MM.1S (cell line): ENCODE measurements around the gene FLT1.

Source experiments
- DNase-seq: peaks from one replicate; pipeline ENCODE4 v3.0.0-alpha.2; 2015
- H2AFZ ChIP-seq: fragments of 300-600 bp; sonication (generic); 2 replicates; pipeline ENCODE4 v1.6.0; 2016; ENCODE audit warnings: antibody characterized with exemption, low read length
- H3F3A ChIP-seq: fragments of 300-600 bp; sonication (generic); 2 replicates; pipeline ENCODE4 v1.6.1; 2016; ENCODE audit warnings: mild to moderate bottlenecking, antibody characterized with exemption, low read length, moderate library complexity, mixed read lengths; ENCODE audit not compliant: insufficient read depth
- H3K27ac ChIP-seq: fragments of 300-600 bp; sonication (generic); 2 replicates; pipeline ENCODE4 v1.5.1; 2016; ENCODE audit warnings: mild to moderate bottlenecking, low read length
- H3K27me3 ChIP-seq: fragments of 300-600 bp; sonication (generic); replicated peaks from 2 replicates; pipeline ENCODE4 v1.6.0; 2016; ENCODE audit warnings: low read length; ENCODE audit not compliant: insufficient read depth
- H3K36me3 ChIP-seq: fragments of 300-600 bp; sonication (generic); replicated peaks from 2 replicates; pipeline ENCODE4 v1.6.1; 2016; ENCODE audit warnings: mild to moderate bottlenecking, low read length, mixed read lengths; ENCODE audit not compliant: insufficient read depth
- H3K4me1 ChIP-seq: fragments of 300-600 bp; sonication (generic); 2 replicates; pipeline ENCODE4 v1.6.1; 2016; ENCODE audit warnings: low read length, mixed read lengths
- H3K4me2 ChIP-seq: fragments of 300-600 bp; sonication (generic); 2 replicates; pipeline ENCODE4 v1.6.0; 2016; ENCODE audit warnings: low read depth, low read length
- H3K4me3 ChIP-seq: fragments of 300-600 bp; sonication (generic); 2 replicates; pipeline ENCODE4 v1.5.1; 2016; ENCODE audit warnings: low read length, mixed read lengths
- H3K79me2 ChIP-seq: fragments of 300-600 bp; sonication (generic); 2 replicates; pipeline ENCODE4 v1.6.1; 2016; ENCODE audit warnings: mixed run types, low read length, mixed read lengths
- H3K9ac ChIP-seq: fragments of 300-600 bp; sonication (generic); 2 replicates; pipeline ENCODE4 v1.6.1; 2016; ENCODE audit warnings: low read length, mixed read lengths
- H3K9me2 ChIP-seq: fragments of 300-600 bp; sonication (generic); replicated peaks from 2 replicates; pipeline ENCODE4 v1.6.1; 2016; ENCODE audit warnings: mild to moderate bottlenecking, low read length, mixed read lengths; ENCODE audit not compliant: insufficient read depth
- H3K9me3 ChIP-seq: fragments of 300-600 bp; sonication (generic); replicated peaks from 2 replicates; pipeline ENCODE4 v1.6.1; 2016; ENCODE audit warnings: mild to moderate bottlenecking, low read length, mixed read lengths; ENCODE audit not compliant: insufficient read depth
- H4K20me1 ChIP-seq: fragments of 300-600 bp; sonication (generic); 2 replicates; pipeline ENCODE4 v1.6.1; 2016; ENCODE audit warnings: mild to moderate bottlenecking, low read length, moderate library complexity, mixed read lengths; ENCODE audit not compliant: insufficient read depth
- EZH2 ChIP-seq: fragments of 300-600 bp; sonication (generic); optimal IDR thresholded peaks from 2 replicates; pipeline ENCODE3; 2017; ENCODE audit warnings: low read depth, mild to moderate bottlenecking, antibody characterized with exemption, low read length, mixed read lengths
- EZH2phosphoT487 ChIP-seq: fragments of 300-600 bp; sonication (generic); IDR thresholded peaks from 2 replicates; pipeline ENCODE4 v1.6.1; 2018; ENCODE audit warnings: antibody characterized with exemption, low read length
- TF ChIP-seq, protein P1 (sequence below): fragments of 300-600 bp; sonication (generic); IDR thresholded peaks from 2 replicates; pipeline ENCODE4 v1.5.1; 2016; ENCODE audit warnings: antibody characterized with exemption, low read length, mixed read lengths

The FLT1 gene

DNA sequence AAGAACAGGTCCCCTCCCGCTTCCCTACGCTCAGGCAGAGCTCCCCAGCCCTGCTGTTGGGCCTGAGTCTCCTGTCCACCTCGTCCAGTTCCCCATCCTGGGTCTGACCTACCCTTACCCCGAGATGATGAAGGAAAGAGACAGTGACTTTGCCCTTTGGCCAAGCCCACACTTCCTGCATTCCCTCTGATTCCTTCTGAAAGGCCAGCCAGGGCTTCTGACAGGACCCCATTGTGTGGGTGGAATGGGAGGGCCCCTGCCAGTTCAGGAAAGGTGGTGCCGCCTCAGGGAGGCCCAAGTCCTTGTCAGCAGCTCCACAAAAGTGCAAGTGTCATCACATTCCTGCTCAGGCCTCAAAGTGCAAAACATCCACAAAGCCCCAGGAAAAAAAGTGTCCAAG lies 178.8 kb downstream of the FLT1 start:
- no peaks in the 10 kb centered on the region for H4K20me1 ChIP-seq
- H3F3A ChIP-seq = no peaks in the 10 kb centered on the region
- H3K27me3 ChIP-seq = no peaks in the 10 kb centered on the region
- no peak overlapping the region for H3K4me2 ChIP-seq
- no peak overlapping the region for H3K4me3 ChIP-seq
- no peaks in the 10 kb centered on the region for H3K4me1 ChIP-seq
- no peak for TF ChIP-seq EZH2phosphoT487
- TF ChIP-seq, protein P1, sequence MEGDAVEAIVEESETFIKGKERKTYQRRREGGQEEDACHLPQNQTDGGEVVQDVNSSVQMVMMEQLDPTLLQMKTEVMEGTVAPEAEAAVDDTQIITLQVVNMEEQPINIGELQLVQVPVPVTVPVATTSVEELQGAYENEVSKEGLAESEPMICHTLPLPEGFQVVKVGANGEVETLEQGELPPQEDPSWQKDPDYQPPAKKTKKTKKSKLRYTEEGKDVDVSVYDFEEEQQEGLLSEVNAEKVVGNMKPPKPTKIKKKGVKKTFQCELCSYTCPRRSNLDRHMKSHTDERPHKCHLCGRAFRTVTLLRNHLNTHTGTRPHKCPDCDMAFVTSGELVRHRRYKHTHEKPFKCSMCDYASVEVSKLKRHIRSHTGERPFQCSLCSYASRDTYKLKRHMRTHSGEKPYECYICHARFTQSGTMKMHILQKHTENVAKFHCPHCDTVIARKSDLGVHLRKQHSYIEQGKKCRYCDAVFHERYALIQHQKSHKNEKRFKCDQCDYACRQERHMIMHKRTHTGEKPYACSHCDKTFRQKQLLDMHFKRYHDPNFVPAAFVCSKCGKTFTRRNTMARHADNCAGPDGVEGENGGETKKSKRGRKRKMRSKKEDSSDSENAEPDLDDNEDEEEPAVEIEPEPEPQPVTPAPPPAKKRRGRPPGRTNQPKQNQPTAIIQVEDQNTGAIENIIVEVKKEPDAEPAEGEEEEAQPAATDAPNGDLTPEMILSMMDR = no peak
- no peak for TF ChIP-seq EZH2
- H3K79me2 ChIP-seq = no peaks in the 10 kb centered on the region
- H2AFZ ChIP-seq = no peak overlapping the region
- no peak overlapping the region for H3K9ac ChIP-seq
- no peaks in the 10 kb centered on the region for H3K9me3 ChIP-seq
- H3K9me2 ChIP-seq = no peaks in the 10 kb centered on the region
- H3K27ac ChIP-seq = no peak overlapping the region
- no peaks in the 10 kb centered on the region for H3K36me3 ChIP-seq
- DNase-seq = no peak

DNA sequence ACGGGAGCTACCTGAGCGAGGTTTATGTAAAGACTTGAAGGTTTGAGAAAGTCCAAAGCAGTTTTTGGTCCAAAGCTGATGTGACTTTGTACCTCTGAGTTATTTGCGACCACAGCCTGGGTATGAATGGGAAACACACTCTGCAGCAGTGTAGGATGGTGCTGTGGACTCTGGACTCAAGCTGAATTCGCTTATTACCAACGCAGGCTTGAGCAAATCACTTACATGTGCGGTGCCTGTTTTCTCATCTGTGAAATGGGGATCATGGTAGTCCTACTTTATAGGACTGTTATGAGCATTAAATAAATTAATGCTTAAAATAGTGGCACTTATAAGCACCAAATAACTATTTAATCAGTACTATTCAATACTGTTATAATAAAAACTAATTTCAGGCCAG lies 180.0 kb downstream of the FLT1 start:
- no peaks in the 10 kb centered on the region for H3K9me2 ChIP-seq
- H2AFZ ChIP-seq = no peak overlapping the region
- no peak overlapping the region for H3K4me2 ChIP-seq
- H4K20me1 ChIP-seq = no peaks in the 10 kb centered on the region
- H3K9ac ChIP-seq = no peak overlapping the region
- H3K79me2 ChIP-seq = no peaks in the 10 kb centered on the region
- no peak overlapping the region for H3K4me3 ChIP-seq
- H3K4me1 ChIP-seq = no peaks in the 10 kb centered on the region
- no peaks in the 10 kb centered on the region for H3K27me3 ChIP-seq
- H3K27ac ChIP-seq = no peak overlapping the region
- H3F3A ChIP-seq = no peaks in the 10 kb centered on the region
- H3K9me3 ChIP-seq = no peaks in the 10 kb centered on the region
- TF ChIP-seq EZH2phosphoT487 (no peak), EZH2 (no peak)
- TF ChIP-seq, protein P1 = no peak
- DNase-seq = no peak
- no peaks in the 10 kb centered on the region for H3K36me3 ChIP-seq

DNA sequence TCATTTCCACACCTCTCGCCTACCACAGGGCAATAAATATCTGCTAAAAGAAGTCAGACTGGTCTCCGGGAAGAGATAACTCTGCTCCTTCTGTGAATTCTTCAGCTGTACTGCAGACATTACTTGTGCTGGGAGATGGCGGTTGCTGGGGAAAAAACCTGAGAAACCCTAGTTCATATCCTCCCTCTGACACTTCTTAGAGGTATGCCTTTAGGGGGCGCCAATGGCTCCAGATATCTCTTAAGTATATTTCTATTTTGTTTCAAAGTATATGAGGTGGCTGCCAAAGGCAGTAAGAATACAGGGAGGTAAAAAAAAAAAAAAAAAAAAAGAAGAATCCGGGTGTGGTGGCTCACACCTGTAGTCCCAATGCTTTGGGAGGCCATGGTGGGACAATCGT lies 181.3 kb downstream of the FLT1 start:
- no peaks in the 10 kb centered on the region for H3K27me3 ChIP-seq
- no peak for DNase-seq

More for the DNA sequence above, 181.3 kb downstream of the FLT1 start:
- Histone ChIP-seq H3K4me1 (no peaks in the 10 kb centered on the region), H3K36me3 (no peaks in the 10 kb centered on the region), H3K27ac (no peak overlapping the region), H3K4me3 (no peak overlapping the region), H4K20me1 (no peaks in the 10 kb centered on the region), H2AFZ (no peak overlapping the region), H3K9ac (no peak overlapping the region), H3K4me2 (no peak overlapping the region), H3K9me2 (no peaks in the 10 kb centered on the region), H3K9me3 (no peaks in the 10 kb centered on the region), H3F3A (no peaks in the 10 kb centered on the region), H3K79me2 (no peaks in the 10 kb centered on the region)
- TF ChIP-seq, protein P1 = no peak
- TF ChIP-seq EZH2phosphoT487 (no peak), EZH2 (no peak)
